ENCODE data around the gene VAV2.

Gene VAV2

DNA sequence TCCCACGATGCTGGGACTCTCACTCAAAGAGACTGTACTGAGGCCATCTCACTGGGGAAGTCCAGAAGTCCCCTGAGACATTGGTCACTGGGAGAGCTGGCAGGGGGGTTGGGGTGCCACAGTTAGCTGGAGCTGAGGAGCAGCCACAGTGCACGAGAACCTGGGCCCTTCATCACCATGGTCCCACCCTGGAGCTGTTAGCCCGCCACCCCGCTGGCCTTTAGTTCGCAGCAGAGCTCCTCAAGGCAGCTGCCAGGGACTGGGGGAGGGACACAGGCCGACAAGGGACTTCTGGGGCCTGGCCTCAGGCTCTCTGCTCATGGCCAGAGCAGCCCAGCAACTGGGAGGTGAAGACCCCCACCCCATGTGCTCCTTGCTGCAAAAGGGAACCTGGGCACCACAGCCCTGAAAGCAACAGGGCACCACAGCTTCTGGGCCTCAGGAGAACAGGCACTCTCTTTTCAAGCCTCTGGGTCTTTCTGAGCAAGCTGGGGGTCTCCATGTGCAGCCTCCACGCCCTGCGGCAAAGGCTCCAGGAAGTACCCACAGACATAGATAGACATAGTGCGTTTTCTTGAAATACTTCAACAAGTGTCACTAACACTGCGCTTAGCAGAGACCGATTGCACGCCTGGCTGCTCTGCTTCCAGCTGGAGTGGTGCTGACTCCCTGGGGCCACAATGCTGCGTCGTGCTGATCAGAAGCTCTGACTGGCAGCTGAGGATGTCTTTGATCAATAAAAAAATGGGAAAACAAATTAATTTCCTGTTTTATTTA, 46.0 kb downstream of the VAV2 start:
- Histone ChIP-seq H3K4me3 (ENCODE audit: low read depth, low read length) (no peak overlapping the region), H3K79me2 (no peaks in the 10 kb centered on the region), H3K4me1 (no peaks in the 10 kb centered on the region), H2AFZ (no peak overlapping the region), H3K27me3 (ENCODE audit: control insufficient read depth, insufficient read depth, low read length) (no peaks in the 10 kb centered on the region), H3K9ac (no peak overlapping the region), H3K36me3 (ENCODE audit: control insufficient read depth, insufficient read depth, low read length) (no peaks in the 10 kb centered on the region), H3K9me3 (ENCODE audit: control insufficient read depth, low read length) (no peaks in the 10 kb centered on the region), H3K4me2 (ENCODE audit: low read length) (no peak overlapping the region), H3K27ac (no peak overlapping the region)
- TF ChIP-seq, protein P1, sequence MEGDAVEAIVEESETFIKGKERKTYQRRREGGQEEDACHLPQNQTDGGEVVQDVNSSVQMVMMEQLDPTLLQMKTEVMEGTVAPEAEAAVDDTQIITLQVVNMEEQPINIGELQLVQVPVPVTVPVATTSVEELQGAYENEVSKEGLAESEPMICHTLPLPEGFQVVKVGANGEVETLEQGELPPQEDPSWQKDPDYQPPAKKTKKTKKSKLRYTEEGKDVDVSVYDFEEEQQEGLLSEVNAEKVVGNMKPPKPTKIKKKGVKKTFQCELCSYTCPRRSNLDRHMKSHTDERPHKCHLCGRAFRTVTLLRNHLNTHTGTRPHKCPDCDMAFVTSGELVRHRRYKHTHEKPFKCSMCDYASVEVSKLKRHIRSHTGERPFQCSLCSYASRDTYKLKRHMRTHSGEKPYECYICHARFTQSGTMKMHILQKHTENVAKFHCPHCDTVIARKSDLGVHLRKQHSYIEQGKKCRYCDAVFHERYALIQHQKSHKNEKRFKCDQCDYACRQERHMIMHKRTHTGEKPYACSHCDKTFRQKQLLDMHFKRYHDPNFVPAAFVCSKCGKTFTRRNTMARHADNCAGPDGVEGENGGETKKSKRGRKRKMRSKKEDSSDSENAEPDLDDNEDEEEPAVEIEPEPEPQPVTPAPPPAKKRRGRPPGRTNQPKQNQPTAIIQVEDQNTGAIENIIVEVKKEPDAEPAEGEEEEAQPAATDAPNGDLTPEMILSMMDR (IDR thresholded peaks at IDR 0.05) = no peak

DNA sequence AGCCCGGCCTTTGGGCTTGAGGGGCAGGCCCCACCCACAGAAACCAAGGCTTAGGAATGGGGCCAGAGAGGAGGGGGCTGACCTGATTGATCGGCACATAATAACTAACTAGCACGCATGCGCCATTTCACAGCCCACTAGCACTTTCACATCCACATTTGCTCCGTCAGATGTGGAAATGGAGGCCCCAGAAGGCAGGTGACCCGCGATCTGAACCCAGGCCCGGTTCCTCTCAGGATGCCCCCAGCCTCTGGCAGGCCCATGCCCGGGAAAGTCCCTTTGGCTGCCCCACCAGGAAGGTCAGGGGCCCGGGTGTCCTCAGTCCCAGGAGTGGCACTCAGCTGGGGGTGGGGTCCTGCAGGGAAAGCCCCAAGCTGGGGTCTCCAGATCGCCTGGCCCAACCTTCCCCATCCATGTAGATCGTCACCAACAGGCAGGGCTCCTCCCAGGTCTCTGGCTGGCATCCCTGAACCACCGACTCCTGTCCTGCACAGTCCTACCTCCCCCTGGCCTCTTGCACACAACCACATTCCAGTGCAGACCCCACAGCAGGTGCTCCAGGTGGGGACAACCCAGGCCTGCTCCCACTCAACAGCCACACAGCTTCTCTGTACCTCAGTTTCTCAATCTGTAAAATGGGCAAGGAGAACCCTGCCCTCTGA, 46.7 kb downstream of the VAV2 start:
- Histone ChIP-seq H3K4me2 (ENCODE audit: low read length) (no peak overlapping the region), H3K36me3 (ENCODE audit: control insufficient read depth, insufficient read depth, low read length) (no peaks in the 10 kb centered on the region), H3K9ac (no peak overlapping the region), H3K27ac (no peak overlapping the region), H3K79me2 (no peaks in the 10 kb centered on the region), H3K4me1 (no peaks in the 10 kb centered on the region), H2AFZ (no peak overlapping the region), H3K4me3 (ENCODE audit: low read depth, low read length) (no peak overlapping the region), H3K9me3 (ENCODE audit: control insufficient read depth, low read length) (no peaks in the 10 kb centered on the region), H3K27me3 (ENCODE audit: control insufficient read depth, insufficient read depth, low read length) (no peaks in the 10 kb centered on the region)
- TF ChIP-seq, protein P1 (IDR thresholded peaks at IDR 0.05) = no peak

DNA sequence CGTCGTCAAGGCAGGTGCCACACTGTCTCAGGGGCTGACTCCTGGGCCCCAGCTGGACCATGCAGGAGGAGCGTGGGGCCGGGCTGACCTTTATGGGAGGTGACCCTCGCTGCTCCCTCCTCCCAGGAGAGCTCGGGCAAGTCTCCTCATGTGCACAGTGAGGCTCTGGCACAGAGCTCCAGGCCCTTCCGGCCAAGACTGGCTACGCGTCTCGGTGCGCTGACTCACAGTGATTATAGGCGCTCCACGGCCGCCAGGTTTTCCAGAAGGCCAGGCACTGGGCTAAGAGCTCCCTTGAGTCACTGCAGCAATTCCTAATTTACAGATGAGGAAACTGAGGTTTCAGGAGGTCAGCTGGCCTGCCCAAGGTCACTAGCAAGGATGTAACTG, 47.4 kb downstream of the VAV2 start:
- Histone ChIP-seq H3K27ac (no peak overlapping the region), H3K4me3 (ENCODE audit: low read depth, low read length) (no peak overlapping the region), H3K9ac (no peak overlapping the region), H3K4me1 (no peaks in the 10 kb centered on the region), H3K4me2 (ENCODE audit: low read length) (no peak overlapping the region), H3K9me3 (ENCODE audit: control insufficient read depth, low read length) (no peaks in the 10 kb centered on the region), H3K36me3 (ENCODE audit: control insufficient read depth, insufficient read depth, low read length) (no peaks in the 10 kb centered on the region), H2AFZ (no peak overlapping the region), H3K27me3 (ENCODE audit: control insufficient read depth, insufficient read depth, low read length) (no peaks in the 10 kb centered on the region), H3K79me2 (no peaks in the 10 kb centered on the region)
- TF ChIP-seq, protein P1 (IDR thresholded peaks at IDR 0.05) = no peak

DNA sequence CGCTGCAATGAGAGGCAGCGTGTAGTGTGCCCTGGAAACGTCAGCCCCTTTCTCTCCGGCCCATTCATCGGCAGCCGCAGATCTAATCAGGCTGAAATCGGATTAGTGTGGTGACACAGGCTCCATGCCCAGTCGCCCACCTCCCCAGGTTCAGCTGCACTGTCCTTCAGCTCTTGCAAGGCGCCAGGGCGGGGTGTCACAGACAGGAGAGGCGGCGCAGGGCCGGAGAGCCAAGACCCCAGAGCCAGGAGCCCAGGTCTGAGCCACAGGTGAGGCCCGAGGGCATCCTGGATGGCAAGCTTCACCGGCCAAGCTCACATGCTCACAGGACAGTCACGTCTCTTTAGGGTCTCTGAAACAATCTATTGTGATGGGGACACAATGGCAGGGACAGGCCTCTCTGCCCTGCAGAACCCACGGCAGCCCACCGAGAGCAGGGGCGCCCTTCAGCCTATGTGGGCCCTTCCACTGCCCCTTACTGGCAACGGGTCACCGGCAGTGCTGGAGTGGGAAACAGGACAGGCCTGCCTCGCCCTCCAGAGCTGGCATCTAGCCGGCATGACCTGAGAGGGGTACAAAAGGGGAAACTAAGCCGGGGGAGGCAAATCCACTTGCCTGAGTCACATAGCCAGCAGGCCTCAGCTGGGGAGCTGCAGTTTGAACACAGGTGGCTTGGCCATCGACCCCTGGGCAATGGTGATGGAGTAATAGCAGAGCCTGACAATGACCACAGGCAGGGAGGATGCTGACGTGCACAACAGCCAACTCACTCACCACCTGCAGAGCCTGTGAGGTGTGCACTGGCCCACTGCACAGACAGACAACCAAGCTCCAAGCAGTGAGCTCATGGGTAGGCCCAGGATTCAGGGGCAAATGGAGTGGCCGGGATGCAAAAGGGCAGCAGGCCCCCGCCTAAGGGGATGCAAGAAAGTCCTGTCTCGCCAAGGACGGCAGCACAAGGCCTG, 48.1 kb downstream of the VAV2 start:
- no peaks in the 10 kb centered on the region for H3K9me3 ChIP-seq (ENCODE audit: control insufficient read depth, low read length)

More for the DNA sequence above, 48.1 kb downstream of the VAV2 start:
- H3K9ac ChIP-seq = no peak overlapping the region
- H3K79me2 ChIP-seq = no peaks in the 10 kb centered on the region
- H3K27me3 ChIP-seq (ENCODE audit: control insufficient read depth, insufficient read depth, low read length) = no peaks in the 10 kb centered on the region
- no peaks in the 10 kb centered on the region for H3K4me1 ChIP-seq
- H3K4me2 ChIP-seq (ENCODE audit: low read length) = no peak overlapping the region
- H2AFZ ChIP-seq = no peak overlapping the region
- no peak overlapping the region for H3K4me3 ChIP-seq (ENCODE audit: low read depth, low read length)
- no peak overlapping the region for H3K27ac ChIP-seq
- H3K36me3 ChIP-seq (ENCODE audit: control insufficient read depth, insufficient read depth, low read length) = no peaks in the 10 kb centered on the region
- TF ChIP-seq, protein P1 (IDR thresholded peaks at IDR 0.05) = no peak
